ENCODE measurements around the gene ARRB1. TPM values are rescaled to one million over a fixed set of nuclear protein-coding genes. Genes with fewer than 3 reads are reported as not detected.

ARRB1 gene
- total and polyA plus RNA-seq, 10 of the 15 experiments (the other 5 are each of a cell fraction or from before 2014, with no cell fraction given): 0.39 to 12.9 (median 1.7) TPM

DNA sequence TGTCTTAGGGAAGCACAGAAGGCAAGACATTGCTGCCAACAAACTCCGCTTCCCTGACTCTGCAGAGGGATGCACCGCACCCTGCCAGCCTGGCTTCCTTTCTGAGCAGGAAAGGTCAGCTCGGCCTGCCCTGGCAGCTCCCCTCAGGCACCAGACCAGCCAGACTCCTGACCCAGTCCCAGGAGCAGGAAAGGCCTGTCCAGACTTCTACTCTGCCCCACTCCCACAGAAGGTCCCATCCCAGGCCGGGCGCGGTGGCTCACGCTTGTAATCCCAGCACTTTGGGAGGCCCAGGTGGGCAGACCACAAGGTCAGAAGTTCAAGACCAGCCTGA, 17.7 kb downstream of the ARRB1 start (continued):
- no peak for TF ChIP-seq HDGF (IDR thresholded peaks at IDR 0.05)
- TF ChIP-seq ATF7 (IDR thresholded peaks at IDR 0.05; ENCODE audit: low read depth): no peak
- TF ChIP-seq SUPT20H (IDR thresholded peaks at IDR 0.05; ENCODE audit: borderline replicate concordance, control insufficient read depth, low read depth, low read length): no peak
- TF ChIP-seq NFYB (IDR thresholded peaks at IDR 0.05; ENCODE audit: insufficient read depth, low read depth, low read length): no peak
- no peak for TF ChIP-seq KLF5 (IDR thresholded peaks at IDR 0.05; ENCODE audit: partially characterized antibody)

DNA sequence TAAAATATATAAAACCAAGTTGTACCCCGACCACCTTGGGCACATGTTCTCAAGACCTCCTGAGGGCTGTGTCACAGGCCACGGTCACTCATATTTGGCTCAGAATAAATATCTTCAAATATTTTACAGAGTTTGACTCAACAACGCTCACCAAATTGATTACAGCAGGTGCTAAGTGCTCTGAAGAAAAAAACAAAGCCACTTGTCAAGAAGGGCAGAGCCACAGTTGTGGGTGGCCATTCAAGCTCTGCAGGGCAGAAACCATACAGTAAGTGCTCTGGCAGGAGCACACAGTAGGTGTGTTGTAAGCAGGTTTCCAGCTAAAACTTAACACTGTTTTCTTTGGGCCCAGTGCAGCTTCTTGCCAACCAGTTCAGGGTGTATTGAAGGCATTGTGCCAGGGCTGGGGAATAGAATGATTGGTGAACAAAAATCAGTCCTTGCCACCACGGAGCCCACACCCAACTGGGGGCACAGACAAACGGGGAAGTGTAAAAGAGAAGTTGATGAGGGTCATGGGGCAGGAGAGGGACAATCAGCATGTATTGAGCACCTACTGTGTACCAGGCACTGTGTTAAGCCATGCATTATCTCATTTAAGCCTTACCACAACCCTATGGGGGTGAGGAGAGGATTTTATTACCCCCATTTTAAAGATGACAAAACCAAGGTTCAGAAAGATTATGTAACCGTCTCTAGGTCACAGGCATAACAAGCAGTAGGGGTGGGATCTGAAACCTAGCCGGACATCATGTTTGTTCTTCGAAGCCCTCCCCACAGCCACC, 18.2 kb downstream of the ARRB1 start:
- SMC1A ChIA-PET (ENCODE audit: uncharacterized antibody, unreplicated experiment): interaction anchor here (0.9 to 2.0 kb wide), 2 partner anchors 17 to 49 kb away, joined by 3 to 4 read pairs; no protein-coding TSS in a partner anchor
- in situ Hi-C loops (cut with MboI): no loop called here

More for the DNA sequence above, 18.2 kb downstream of the ARRB1 start:
- Histone ChIP-seq H3K79me2 (ENCODE audit: control insufficient read depth, insufficient read depth, low read length) (peaks cover 2% of the 10 kb centered on the region), H4K20me1 (ENCODE audit: control insufficient read depth, insufficient read depth) (no peaks in the 10 kb centered on the region), H2AFZ (ENCODE audit: control insufficient read depth, low read depth, low read length) (no peak overlapping the region), H3K27ac (ENCODE audit: control insufficient read depth, insufficient read depth) (no peak overlapping the region), H3K9ac (ENCODE audit: control insufficient read depth, insufficient read depth, low read length) (no peak overlapping the region), H3K4me2 (ENCODE audit: control insufficient read depth, insufficient read depth) (no peak overlapping the region), H3K4me1 (ENCODE audit: control insufficient read depth, insufficient read depth, low read length) (peaks cover 13% of the 10 kb centered on the region), H3K9me3 (replicated peaks; ENCODE audit: control insufficient read depth, insufficient read depth, low read length) (no peaks in the 10 kb centered on the region), H3K36me3 (ENCODE audit: control insufficient read depth in 2 of 2, insufficient read depth in 2 of 2, low read length in 1 of 2) (no peaks in the 10 kb centered on the region), H3K4me3 (no peak overlapping the region), H3K27me3 (replicated peaks in 1 of 2; ENCODE audit: control insufficient read depth in 2 of 2, insufficient read depth in 2 of 2, low read length in 1 of 2) (no peaks in the 10 kb centered on the region)
- intact Hi-C loops (cut with micrococcal nuclease; ENCODE audit: unreplicated experiment): no loop called here
- ChIA-PET POLR2A (interaction anchor here (1.0 kb wide), 1 partner anchor 18 kb away, joined by 3 read pairs; no protein-coding TSS in a partner anchor), CTCF (interaction anchor here (0.8 to 11.3 kb wide), 4 partner anchors 7 to 53 kb away, joined by 3 to 126 read pairs (median 13); no protein-coding TSS in a partner anchor), RAD21 (ENCODE audit: unreplicated experiment) (interaction anchor here (1.3 kb wide), 1 partner anchor 49 kb away, joined by 4 read pairs; no protein-coding TSS in a partner anchor)
- no peak for TF ChIP-seq TAF1 (IDR thresholded peaks at IDR 0.05; ENCODE audit: borderline replicate concordance, low read depth, low read length)
- no peak for TF ChIP-seq ZNF24 (IDR thresholded peaks at IDR 0.05)
- TF ChIP-seq, protein P1, sequence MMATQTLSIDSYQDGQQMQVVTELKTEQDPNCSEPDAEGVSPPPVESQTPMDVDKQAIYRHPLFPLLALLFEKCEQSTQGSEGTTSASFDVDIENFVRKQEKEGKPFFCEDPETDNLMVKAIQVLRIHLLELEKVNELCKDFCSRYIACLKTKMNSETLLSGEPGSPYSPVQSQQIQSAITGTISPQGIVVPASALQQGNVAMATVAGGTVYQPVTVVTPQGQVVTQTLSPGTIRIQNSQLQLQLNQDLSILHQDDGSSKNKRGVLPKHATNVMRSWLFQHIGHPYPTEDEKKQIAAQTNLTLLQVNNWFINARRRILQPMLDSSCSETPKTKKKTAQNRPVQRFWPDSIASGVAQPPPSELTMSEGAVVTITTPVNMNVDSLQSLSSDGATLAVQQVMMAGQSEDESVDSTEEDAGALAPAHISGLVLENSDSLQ (IDR thresholded peaks at IDR 0.05): no peak
- TF ChIP-seq BCL11A (IDR thresholded peaks at IDR 0.05; ENCODE audit: low read depth, low read length): no peak
- TF ChIP-seq, protein P2, sequence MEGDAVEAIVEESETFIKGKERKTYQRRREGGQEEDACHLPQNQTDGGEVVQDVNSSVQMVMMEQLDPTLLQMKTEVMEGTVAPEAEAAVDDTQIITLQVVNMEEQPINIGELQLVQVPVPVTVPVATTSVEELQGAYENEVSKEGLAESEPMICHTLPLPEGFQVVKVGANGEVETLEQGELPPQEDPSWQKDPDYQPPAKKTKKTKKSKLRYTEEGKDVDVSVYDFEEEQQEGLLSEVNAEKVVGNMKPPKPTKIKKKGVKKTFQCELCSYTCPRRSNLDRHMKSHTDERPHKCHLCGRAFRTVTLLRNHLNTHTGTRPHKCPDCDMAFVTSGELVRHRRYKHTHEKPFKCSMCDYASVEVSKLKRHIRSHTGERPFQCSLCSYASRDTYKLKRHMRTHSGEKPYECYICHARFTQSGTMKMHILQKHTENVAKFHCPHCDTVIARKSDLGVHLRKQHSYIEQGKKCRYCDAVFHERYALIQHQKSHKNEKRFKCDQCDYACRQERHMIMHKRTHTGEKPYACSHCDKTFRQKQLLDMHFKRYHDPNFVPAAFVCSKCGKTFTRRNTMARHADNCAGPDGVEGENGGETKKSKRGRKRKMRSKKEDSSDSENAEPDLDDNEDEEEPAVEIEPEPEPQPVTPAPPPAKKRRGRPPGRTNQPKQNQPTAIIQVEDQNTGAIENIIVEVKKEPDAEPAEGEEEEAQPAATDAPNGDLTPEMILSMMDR (IDR thresholded peaks at IDR 0.05 in 2 of 3, conservative IDR thresholded peaks at IDR 0.05 in 1 of 3; ENCODE audit: control insufficient read depth in 2 of 3, extremely low read depth in 1 of 3, insufficient read depth in 1 of 3, low read depth in 3 of 3, low read length in 3 of 3): no peak
- no peak for TF ChIP-seq KDM1A (IDR thresholded peaks at IDR 0.05; ENCODE audit: borderline replicate concordance)
- TF ChIP-seq SUZ12 (IDR thresholded peaks at IDR 0.05; ENCODE audit: unreplicated experiment): no peak
- TF ChIP-seq LARP7 (IDR thresholded peaks at IDR 0.05): no peak
- TF ChIP-seq POU2F2 (IDR thresholded peaks at IDR 0.05; ENCODE audit: borderline replicate concordance, low read depth, low read length): no peak
- TF ChIP-seq TCF12 (IDR thresholded peaks at IDR 0.05; ENCODE audit: low read depth, low read length): no peak
- no peak for TF ChIP-seq EGR1 (IDR thresholded peaks at IDR 0.05; ENCODE audit: borderline replicate concordance in 1 of 2, low read depth in 2 of 2, low read length in 2 of 2)
- DNase-seq (ENCODE audit: low read depth, low spot score): no peak
- no peak for ATAC-seq
- no TSS peak for BruUV-seq (replicated peaks)
- 22% methylated on average over 8 of the region's 8 CpGs for WGBS (ENCODE audit: insufficient coverage, insufficient replicate concordance, low lambda C conversion rate, missing lambda C conversion rate)
- FAIRE-seq: no peak

Data from GM12878 (cell line).